Fibroblast of the conjunctiva (primary cell): ENCODE measurements around the gene IL22RA2.

ENCODE experiments used
- DNase-seq: peaks from one replicate; pipeline ENCODE4 v3.0.0-alpha.2; 2010; ENCODE audit warnings: low read depth

IL22RA2 gene

DNA sequence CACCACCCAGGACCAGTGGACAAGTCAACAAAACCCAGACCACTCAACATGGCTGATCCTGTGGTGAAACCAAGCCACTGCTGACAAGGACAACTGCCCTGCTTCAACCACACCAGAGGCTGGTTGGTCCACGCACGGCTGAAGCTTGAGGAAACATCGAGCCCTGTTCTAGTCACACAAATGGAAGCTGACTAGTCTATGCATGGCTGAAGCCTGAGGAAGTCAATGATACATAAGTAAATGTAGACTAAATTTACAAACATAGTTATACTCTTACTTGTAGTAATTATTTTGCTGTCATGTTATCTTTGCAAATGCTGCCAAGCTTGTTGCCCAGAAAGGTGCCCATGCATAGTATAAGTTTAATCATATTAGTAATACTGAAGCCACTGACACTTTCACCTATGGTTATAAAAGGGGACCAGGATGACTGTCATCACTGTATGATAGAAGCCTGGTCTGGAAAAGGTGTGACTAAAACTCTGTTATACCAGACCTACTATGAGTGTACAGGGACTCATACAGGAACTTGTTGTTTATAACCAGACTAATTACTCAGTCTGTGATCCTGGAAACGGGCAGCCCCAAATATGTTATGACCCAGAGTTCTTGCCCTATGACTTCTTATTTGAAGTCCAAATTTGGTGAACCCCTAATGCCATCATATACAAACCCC lies 5.6 kb downstream of the IL22RA2 start:
- no peak for DNase-seq

DNA sequence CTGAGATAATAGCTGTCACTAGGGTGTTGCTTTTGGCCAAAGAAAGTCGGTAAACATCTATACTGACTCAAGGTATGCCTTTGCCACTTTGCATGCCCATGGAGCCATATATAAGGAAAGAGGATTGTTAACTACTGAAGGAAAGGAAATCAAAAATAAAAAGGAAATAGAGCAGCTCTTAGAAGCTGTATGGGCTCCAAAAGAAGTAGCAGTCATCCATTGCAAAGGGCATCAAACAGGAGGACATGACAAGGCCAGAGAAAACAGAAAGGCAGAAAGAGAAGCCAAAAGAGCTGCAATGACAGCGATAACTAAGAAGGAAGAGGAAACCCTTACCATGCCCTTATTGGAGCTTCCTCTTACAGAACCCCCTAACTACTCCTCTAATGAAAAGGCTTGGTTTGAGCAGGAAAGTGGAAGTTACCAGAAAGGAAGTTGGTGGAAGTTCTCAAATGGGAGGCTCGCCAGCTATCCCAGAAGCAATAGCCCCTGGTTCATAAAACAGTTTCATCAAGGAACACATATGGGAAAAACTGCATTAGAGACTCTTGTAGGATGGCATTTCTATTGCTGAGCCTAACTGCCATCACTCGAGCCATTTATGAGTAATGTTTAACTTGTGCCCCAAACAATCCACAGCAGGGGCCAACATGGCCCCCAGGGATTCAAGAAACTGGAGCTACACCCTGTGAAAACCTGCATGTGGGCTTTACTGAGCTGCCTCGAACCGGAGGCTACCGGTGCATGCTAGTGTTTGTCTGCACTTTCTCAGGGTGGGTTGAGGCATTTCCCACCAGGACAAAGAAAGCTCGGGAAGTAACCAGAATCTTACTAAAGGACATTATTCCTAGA lies 7.0 kb downstream of the IL22RA2 start:
- no peak for DNase-seq

DNA sequence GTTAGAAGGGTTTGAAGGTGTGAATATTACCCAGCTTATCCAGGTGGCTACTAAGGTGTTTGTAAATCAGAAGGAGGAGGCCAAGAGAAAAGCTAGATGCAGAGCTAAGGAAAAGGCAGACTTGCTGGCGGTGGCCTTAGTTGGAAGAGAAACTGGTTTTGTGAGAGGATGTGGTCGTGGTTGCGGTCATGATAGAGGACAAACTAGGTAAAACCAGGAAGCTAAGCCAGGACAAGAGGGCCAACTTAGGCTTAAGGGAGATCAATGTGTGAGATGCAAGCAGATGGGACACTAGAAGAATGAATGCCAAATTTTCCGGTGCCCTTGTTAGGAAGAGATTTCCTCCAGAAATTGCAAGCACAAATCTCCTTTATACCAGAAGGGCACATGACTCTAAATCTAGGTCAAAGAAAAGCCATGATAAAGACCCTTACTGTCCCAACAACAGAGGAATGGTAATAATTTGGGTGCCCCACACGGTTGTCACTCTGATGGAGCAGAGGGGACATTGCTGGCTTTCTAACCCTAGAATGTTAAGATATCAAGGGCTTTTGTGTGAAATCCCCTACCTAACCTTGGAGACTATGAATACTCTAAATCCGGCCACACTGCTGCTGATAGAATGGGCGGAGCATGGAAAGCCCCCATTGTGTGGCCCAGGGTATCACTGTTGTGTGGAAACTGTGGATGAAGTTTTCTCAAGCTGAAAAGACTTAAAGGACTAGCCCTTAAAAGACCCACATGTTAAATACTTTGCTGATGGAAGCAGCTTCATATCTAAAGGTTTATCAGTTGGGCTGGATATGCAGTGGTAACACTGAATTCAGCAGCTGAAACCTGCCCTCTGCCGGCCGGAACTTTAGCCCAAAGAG lies 7.8 kb downstream of the IL22RA2 start:
- no peak for DNase-seq

DNA sequence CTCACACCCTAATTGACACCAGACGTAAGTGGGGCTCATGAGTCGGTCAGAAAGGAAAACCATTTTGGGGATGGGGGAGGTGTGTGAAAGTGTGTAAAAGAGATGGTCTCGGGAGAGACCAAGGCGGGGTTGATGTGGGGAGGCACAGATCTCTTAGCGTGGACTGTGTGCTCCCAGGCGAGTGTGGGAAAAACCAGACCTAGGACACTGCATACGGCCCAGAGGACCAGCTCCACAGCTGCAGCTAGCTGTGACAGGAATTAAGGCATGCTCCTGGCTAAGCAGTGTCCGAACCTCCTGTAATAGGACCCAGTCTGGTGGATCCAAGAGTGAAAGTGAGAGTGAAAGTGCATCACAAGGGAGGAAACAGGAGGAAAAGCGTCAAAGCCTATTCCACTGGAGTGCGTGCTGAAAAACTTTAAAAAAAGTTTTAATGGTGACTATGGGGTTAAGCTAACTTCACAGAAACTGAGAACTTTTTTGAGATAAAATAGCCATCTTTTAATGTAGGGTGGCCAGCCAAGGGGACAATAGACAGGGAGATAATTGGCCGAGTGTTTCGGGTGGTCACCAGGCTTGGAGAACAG lies 9.6 kb downstream of the IL22RA2 start:
- no peak for DNase-seq

DNA sequence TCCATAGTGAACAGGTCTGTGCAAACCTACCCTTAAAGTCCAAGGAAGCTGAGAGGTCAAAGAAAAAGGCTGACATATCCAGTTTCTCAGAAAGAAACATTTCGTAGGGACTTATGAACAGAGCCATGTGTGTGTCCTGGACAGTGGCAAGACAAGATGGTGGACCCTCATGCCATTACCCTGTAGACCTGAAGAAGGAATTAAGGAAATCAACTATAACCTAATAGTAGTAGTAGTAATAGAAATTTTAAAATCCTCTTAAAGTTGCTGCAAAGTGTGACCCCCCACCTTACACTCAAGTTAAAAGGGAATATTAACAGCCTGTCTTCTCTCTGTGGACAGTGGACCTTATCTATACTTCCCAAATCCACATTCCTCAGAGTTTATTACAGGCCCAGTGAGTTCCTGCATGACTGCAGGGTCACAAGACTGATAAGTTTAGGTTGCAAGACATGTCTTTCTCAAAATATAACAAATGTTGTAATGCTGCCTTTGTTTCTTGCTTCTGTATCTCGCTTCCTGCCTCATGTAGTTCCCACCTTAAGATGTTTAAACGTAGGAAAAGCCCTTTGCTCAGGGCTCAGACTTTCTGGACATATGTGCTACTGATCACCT lies 10.6 kb downstream of the IL22RA2 start:
- DNase-seq, result no peak

DNA sequence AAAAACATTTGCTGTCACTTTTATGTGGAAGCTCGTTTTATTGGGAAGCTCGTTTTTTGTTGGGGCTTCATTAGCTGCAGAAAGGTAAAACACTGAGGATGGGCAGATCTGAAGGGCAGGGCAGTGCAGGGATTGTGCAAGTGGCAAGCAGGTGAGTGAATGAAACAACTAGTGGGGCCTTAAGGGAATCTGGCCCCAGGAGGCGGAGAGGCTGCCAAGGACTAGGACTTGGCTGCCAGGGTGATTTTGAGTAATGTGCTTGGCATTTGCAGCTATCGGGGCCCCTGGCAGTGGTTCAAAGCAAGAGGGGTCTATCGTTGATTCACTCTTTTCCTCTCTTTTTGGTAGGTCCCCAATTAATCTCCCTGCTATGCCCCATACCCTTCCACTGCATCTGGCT lies 11.5 kb downstream of the IL22RA2 start:
- DNase-seq, result no peak

DNA sequence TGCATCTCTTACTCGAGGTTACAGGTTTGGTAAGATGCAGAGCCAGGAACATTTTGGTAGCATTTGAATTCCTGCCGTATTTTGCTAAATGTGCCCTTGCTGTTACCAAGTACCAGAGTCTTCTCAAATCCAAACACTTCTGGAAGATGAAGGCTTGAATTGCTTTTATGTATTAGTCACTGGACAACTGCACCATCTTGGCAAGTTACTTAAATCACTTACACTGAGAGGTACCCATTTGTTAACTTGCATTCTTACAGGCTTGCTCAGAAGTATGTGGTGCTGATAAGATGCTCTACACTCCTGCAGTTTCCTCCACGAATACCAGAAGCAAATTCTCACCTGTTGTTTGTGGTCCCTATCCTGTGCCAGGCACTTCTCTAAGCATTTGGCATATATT lies 12.7 kb downstream of the IL22RA2 start:
- no peak for DNase-seq

DNA sequence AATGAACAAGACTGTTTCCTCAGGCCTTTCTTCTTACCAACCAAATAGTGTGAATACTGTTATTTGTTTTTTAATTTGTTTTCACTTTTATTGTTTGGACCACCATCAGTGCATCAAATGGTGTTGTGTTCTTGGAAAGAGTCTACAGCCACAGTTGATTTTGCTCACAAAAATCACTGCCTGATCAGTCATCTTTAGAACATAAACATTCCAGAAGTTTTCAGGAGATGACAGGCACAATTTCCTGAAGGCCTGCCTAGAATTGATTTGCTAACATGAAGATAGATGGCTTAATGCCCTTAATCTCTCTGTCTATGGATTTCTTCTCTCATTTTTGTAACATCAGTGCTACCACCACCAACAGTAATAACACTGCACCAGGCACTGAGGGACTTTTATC lies 13.5 kb downstream of the IL22RA2 start:
- no peak for DNase-seq

DNA sequence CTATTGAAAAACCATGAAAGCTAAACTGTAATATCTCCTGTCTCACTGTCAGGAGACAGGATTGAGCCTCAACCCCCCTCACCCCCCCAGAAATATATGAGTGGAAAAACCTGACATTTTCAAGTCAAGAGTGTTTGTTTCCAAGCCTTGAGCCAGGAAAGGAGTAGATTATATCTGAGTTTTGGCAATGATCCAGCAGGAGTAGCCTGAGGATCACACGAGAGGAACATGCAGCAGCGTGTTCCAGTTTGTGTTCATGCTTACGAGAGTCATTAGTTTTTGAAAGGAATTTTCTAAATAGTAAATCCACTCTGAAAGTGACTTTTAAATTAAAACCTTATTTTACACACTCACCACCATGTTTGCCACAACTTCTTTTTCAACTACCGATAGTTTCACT lies 15.8 kb downstream of the IL22RA2 start:
- DNase-seq, result peak; percentile 3

DNA sequence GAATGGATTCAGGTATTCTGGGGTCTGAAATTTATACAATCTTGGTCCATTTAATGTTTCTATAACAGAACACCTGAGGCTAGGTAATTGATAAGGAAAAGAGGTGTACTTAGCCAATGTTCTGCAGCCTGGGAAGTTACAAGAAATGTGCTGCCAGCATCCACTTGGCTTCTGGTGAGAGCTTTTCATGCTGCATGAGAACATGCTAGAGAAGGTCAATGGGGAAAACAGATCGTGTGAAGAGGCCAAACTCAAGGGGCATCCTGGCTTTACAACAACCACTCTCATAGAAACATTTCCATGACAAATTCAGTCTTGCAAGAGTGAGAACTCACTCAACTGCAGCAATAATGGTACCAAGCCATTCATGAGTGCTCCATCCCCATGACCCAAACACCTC lies 16.8 kb downstream of the IL22RA2 start:
- DNase-seq, result no peak

DNA sequence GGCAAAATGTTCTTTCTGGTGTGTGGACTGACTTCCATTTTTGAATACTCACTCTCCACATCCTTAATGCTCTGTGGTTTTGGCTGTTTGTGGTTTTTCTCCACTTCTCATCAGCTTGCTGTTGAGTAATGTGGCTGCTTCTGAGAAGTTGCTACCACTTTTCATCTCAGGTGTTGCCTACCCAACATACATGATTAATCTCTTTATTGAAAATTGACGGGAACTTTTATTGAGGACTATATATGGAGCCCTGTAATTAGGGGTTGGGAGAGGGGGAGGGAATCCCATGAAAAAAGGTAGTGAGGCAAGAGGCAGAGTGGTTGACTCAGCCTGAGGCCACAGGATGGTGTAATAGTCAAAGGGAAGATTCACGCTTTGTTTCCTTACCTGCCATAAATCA lies 17.6 kb downstream of the IL22RA2 start:
- DNase-seq, result no peak

DNA sequence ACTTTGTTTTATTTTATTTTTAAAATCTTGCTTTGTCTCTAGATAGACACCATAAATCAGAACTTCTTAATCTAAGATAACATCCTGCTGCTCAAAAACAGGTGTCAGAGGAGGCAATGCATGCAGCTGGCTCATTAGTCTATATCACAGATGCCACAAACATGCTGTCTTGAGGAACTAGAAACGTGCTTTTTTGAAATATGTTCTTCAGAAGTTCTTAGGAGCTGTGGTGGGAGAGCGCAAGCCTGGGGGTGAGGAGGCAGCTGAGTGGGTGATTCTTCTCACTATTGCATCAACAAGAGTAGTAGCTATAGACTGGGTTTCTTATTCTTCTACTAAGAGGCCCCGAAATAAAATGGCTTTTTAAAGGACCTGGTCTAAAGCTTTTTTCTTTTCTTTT lies 23.4 kb downstream of the IL22RA2 start:
- DNase-seq, result no peak

DNA sequence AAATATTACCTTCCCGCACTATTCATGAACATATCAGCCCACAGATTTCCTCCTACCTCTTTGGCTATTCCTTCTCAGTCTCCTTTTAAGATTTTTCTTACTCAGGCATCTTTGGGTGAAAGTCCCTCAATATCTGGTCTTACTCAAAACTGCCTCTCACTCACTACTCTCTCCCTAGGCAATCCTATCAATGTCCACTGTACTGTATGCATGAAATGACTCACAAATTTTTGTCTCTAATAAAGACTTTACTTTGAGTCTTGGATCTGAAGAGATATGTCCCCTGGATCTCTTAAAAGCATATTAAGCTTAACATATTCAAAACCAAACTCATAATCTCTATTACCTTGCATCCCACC lies 24.4 kb downstream of the IL22RA2 start:
- DNase-seq, result no peak

DNA sequence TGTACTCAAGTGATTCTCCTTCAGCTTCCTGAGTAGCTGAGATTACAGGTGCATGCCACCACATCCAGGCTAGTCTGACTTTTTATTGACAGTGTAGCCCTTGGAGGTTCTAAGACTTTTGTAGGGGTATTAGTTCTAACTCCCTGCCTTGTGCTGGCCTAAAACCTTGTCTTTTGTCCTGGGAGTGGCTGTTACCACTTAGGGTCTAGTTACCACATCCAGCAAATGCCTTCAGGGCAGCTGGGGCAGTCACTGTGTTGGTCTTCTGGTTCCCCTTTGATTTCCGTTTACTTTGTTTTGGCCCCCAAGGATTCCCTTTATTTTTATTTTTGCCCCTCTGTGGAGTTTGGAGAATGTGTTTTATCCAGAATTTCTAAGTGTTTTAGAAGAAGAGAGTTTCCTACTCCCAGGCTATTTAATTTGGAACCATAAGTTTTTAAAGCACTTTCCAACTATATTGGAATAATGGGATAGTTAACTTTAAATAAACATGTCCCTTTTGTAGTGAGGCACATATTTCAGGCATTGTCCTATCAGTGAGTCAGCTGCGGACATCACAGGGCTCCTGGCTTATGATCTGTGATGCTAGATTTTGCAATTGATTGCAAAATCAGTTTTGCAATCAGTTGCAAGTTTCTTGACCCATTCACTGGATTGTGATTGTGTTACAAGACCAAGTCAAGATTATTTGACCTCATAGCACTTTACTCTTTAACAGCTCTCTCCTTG lies 25.0 kb downstream of the IL22RA2 start:
- DNase-seq, result peak; percentile 30

DNA sequence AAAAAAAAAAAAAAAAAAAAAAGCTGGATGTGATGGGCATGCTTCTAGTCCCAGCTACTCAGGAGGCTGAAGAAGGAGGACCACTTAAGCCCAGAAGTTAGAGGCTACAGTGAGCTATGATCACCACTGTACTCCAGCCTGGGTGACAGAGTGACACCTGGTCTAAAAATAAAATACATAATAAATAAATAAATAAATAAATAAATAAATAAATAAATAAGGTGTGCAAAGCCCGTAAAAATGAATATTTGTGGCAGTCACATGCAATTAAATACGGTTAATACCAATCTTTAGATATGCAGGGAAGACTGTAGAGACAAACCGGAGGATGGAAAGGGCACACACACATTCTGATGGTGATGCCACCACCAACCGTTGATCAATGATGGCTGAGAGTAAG lies 26.2 kb downstream of the IL22RA2 start:
- DNase-seq, result no peak

DNA sequence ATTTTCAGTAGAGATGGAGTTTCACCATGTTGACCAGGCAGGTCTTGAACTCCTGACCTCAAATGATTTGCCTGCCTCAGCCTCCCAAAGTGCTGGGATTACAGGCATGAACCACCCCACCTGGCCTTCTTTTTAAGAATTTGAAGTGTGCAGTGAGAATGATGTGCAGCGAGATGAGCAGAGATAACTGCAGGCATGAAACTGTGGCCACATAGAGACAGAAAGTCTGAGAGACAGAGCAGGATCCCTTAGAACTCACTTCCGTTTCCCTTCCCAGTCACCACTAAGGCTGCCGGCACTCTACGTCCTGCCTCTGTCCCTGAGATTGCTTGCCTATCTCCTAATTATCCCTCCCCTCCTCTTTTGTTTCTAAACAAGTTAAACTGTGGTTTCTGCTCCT lies 27.2 kb downstream of the IL22RA2 start:
- DNase-seq, result no peak

DNA sequence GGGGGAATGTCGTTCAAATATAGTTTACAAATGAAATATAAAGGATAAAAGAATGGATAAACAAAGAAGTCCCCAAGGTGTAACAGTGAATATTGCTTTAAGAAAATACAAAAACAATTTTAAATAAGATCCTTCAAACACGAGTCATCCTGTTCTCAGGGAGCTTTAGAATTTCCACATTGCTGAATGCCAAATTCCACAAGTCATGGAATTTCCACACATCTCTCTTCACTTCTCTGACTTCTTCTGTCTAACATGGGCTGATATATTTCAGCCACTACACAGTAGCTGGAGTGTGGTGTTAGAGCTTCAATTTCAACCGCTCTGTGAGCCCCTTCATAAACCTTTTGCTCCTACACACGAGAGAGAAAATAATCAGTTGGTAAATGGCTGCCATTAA lies 28.0 kb downstream of the IL22RA2 start:
- no peak for DNase-seq

DNA sequence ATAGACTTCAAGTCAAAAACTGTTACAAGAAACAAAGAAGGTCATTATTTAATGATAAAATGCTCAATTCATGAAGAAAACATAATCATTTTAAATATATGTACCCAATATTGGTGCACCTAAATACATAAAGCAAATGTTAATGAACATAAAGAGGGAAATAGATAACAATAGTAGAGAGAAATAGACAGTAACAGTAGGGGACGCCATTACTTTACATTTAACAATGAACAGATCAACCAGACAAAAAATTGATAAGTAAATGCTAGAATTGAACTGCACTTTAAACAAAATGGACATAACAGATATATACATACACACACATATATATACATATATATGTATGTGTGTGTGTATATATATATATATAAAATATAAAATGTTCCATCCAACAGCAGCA lies 37.4 kb downstream of the IL22RA2 start:
- no peak for DNase-seq

DNA sequence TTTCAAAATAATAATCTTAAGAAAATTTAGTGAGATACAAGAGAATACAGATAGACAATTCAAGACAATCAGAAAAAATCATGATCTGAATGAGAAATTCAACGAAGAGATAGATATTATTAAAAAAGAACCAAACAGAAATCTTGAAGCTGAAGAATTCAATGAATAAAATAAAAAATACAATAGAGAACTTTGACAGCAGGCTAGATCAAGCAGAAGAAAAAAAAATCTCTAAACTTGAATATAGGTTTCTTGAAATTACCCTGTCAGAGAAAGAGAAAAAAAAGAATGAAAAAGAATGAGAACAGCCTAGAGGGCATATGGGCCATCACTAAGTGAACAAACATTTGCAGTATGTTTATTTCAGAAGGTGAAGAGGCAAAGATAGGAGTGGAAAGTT lies 39.0 kb downstream of the IL22RA2 start:
- no peak for DNase-seq

DNA sequence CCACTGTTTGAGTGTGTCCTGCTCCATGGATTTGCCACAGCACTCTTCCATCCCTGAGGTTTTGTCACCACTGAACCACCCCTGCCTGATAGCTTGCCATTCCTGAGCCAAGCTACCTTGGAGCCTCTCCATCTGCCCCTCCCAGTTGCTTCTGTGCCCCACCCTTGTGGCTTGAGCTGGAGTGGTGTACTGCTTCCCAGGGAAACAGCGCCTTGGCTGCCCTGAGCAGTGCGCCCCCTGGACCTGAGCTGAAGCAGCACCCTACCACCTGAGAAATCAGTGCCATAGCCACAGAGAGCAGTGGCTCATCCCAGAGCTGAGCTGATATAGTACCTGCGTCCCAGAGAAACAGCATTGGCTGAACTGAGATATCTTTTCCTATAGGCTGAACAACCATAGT lies 40.3 kb downstream of the IL22RA2 start:
- no peak for DNase-seq

DNA sequence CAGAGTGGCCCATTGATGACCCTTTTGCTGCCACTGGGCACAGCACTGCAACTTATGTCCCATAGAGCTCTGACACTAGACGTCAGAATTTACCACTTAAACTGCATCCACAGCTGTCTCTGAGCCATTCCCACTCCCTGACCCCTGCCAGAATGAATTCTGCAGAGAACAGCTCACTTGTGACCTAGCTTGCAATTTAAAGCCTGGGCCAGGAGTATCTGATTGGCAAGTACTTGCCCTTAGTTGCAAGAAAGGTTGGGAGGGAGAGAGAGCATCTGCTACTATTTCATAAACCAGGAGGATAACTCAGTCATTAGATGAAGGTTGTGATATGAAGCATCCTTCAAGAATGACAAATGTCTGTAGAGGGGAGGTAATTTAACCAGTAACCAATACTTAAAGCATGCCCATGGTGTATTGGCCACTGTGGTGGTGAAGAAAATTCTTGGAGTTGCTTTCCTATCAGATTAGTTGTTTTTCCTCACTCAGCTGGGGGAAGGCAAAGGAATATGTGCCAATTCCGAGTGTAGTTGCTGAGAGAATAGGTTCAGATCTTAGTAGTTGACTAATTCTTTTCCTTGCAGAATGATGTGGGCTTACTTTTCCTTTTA lies 46.5 kb downstream of the IL22RA2 start:
- no peak for DNase-seq
